ENCODE measurements around the gene SF3A1. TPM values are rescaled to one million over a fixed set of nuclear protein-coding genes. Genes with fewer than 3 reads are reported as not detected.
"Not testable (repeated sequence)": the region's sequence is repeated elsewhere in the genome, so short reads cannot be mapped to it uniquely, and the experiment has no call there.

The SF3A1 gene
- total and polyA plus RNA-seq, 2 donors (not counting 1 experiment from before 2014, with no cell fraction given): 92.1 to 283 TPM

GRCh38 chr22:30404307-30404706 lies 47.6 kb upstream of the SF3A1 start:
- POLR2A ChIA-PET: no interaction called here
- H3K79me2 ChIP-seq (ENCODE audit: control insufficient read depth, insufficient read depth, low read length): no peaks in the 10 kb centered on the region
- H3K9me3 ChIP-seq (ENCODE audit: control extremely low read depth in 1 of 3, control insufficient read depth in 2 of 3, insufficient read depth in 1 of 3, low read length in 2 of 3): no peaks in the 10 kb centered on the region
- no peak overlapping the region for H2AFZ ChIP-seq (ENCODE audit: insufficient read depth, low read depth, low read length, poor library complexity, severe bottlenecking)
- Mint-ChIP-seq H3K9me3 (ENCODE audit: insufficient read depth) (no peaks in the 10 kb centered on the region), H3K27me3 (no peaks in the 10 kb centered on the region), H3K27ac (no peak overlapping the region), H3K4me3 (no peak overlapping the region), H3K4me1 (no peaks in the 10 kb centered on the region)
- H3K4me2 ChIP-seq (replicated peaks; ENCODE audit: low read depth, low read length, poor library complexity, severe bottlenecking): no peak overlapping the region
- DNase-seq (no peak), ATAC-seq (ENCODE audit: low read depth) (no peak)
- no peaks in the 10 kb centered on the region for H4K20me1 ChIP-seq (ENCODE audit: control insufficient read depth, insufficient read depth, low read length, poor library complexity, severe bottlenecking)
- H3K27me3 ChIP-seq (replicated peaks in 1 of 4; ENCODE audit: control extremely low read depth in 1 of 4, control insufficient read depth in 3 of 4, insufficient read depth in 4 of 4, low read length in 3 of 4): peaks cover 0 to 4% (median 0%) of the 10 kb centered on the region in 4 experiments
- H3K4me1 ChIP-seq (ENCODE audit: control insufficient read depth in 2 of 2, insufficient read depth in 2 of 2, low read length in 2 of 2): no peaks in the 10 kb centered on the region
- H3K27ac ChIP-seq (ENCODE audit: low read length in 2 of 2): no peak overlapping the region
- no peaks in the 10 kb centered on the region for H3K36me3 ChIP-seq (replicated peaks in 1 of 2; ENCODE audit: control extremely low read depth in 1 of 2, control insufficient read depth in 1 of 2, extremely low read depth in 1 of 2, insufficient read depth in 2 of 2, low read length in 1 of 2)
- no peak overlapping the region for H3K4me3 ChIP-seq (ENCODE audit: control extremely low read depth in 1 of 5, extremely low read depth in 1 of 5, insufficient read depth in 1 of 5, low read depth in 2 of 5, low read length in 4 of 5)
- 88% methylated on average over 6 of the region's 6 CpGs for WGBS (ENCODE audit: insufficient coverage)
- intact Hi-C loops (cut with micrococcal nuclease): no loop called here
- no peak overlapping the region for H3K9ac ChIP-seq (ENCODE audit: low read length)
- TF ChIP-seq EZH2 (IDR thresholded peaks at IDR 0.05; ENCODE audit: borderline replicate concordance, insufficient read depth, low read depth, low read length, poor library complexity, severe bottlenecking) (no peak), CTCF (IDR thresholded peaks at IDR 0.05) (no peak)
- CTCF ChIA-PET: no interaction called here

- POLR2A ChIA-PET: interaction anchor here (0.6 kb wide), 1 partner anchor 121 kb away, joined by 3 read pairs; no protein-coding TSS in a partner anchor
- DNase-seq; H3K27ac Mint-ChIP-seq; H3K9ac ChIP-seq (ENCODE audit: low read length); H3K4me3 Mint-ChIP-seq; H3K4me2 ChIP-seq (replicated peaks; ENCODE audit: low read depth, low read length, poor library complexity, severe bottlenecking); ATAC-seq (ENCODE audit: low read depth); H3K79me2 ChIP-seq (ENCODE audit: control insufficient read depth, insufficient read depth, low read length); H3K4me1 ChIP-seq (ENCODE audit: control insufficient read depth in 2 of 2, insufficient read depth in 2 of 2, low read length in 2 of 2); H3K9me3 ChIP-seq (ENCODE audit: control extremely low read depth in 1 of 3, control insufficient read depth in 2 of 3, insufficient read depth in 1 of 3, low read length in 2 of 3); H3K4me1 Mint-ChIP-seq; H4K20me1 ChIP-seq (ENCODE audit: control insufficient read depth, insufficient read depth, low read length, poor library complexity, severe bottlenecking); H3K4me3 ChIP-seq (ENCODE audit: control extremely low read depth in 1 of 5, extremely low read depth in 1 of 5, insufficient read depth in 1 of 5, low read depth in 2 of 5, low read length in 4 of 5); H3K27ac ChIP-seq (ENCODE audit: low read length in 2 of 2); H2AFZ ChIP-seq (ENCODE audit: insufficient read depth, low read depth, low read length, poor library complexity, severe bottlenecking); H3K9me3 Mint-ChIP-seq (ENCODE audit: insufficient read depth); H3K36me3 ChIP-seq (replicated peaks in 1 of 2; ENCODE audit: control extremely low read depth in 1 of 2, control insufficient read depth in 1 of 2, extremely low read depth in 1 of 2, insufficient read depth in 2 of 2, low read length in 1 of 2); intact Hi-C loops (cut with micrococcal nuclease): not testable (repeated sequence)
- CTCF ChIA-PET: interaction anchor here (1.2 kb wide), 1 partner anchor 10 kb away, joined by 3 read pairs; no protein-coding TSS in a partner anchor
- H3K27me3 ChIP-seq (replicated peaks in 1 of 4; ENCODE audit: control extremely low read depth in 1 of 4, control insufficient read depth in 3 of 4, insufficient read depth in 4 of 4, low read length in 3 of 4): peaks cover 0 to 18% (median 12%) of the 10 kb centered on the region in 4 experiments
- H3K27me3 Mint-ChIP-seq: peaks cover 15% of the 10 kb centered on the region
- WGBS (ENCODE audit: insufficient coverage): 96% methylated on average over 4 of the region's 5 CpGs
Measured at GRCh38 chr22:30402766-30403104, 46.0 kb upstream of the SF3A1 start.

Data from B cell (primary cell).